NB4 (cell line): ENCODE data around the gene FNTB.

Source experiments
- TF ChIP-seq, protein P1 (sequence below): IDR thresholded peaks from one replicate; pipeline ENCODE4 v1.5.1; 2012; ENCODE audit warnings: low read depth, low read length
- TF ChIP-seq, protein P2 (sequence below): IDR thresholded peaks from 2 replicates; pipeline ENCODE4 v1.6.1; 2011; ENCODE audit warnings: low read depth, low read length

DNA sequence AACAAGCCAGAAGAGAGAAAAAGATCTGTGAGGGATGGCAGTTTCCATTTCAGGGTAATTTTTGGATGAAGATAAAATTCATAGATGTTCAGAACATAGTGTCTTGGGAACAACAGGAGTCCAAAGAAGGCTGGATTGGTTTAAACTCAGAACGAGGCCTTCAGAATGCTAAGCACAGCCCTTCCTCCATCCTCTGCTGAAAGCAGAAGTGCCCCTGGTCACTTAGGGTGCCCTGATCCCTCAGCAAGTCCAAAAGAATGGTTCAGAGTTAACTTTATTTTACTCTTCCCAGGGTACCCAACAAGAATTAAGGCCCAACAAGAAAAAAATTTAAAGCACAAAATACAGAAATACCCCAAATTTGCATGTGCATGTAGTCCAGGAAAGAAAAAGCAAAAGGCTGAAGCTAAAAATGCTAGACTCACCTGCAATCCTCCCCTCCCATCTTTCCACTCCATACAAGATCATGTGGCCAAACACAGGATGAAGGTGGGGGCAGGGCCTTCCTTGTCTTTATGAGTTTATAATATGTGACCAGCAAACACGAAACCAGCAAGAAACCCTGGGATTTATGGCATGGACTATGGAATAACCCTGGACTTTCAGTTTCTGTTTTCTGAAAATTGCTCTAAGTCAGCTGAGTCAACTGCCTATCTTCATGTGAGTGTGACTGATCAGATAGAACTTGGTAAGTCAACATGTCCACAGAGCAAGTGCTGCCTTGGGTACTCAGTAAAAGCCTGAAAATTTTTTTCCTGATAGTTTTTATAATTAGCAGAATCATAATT is 94.5 kb downstream of the FNTB start:
- TF ChIP-seq, protein P1, sequence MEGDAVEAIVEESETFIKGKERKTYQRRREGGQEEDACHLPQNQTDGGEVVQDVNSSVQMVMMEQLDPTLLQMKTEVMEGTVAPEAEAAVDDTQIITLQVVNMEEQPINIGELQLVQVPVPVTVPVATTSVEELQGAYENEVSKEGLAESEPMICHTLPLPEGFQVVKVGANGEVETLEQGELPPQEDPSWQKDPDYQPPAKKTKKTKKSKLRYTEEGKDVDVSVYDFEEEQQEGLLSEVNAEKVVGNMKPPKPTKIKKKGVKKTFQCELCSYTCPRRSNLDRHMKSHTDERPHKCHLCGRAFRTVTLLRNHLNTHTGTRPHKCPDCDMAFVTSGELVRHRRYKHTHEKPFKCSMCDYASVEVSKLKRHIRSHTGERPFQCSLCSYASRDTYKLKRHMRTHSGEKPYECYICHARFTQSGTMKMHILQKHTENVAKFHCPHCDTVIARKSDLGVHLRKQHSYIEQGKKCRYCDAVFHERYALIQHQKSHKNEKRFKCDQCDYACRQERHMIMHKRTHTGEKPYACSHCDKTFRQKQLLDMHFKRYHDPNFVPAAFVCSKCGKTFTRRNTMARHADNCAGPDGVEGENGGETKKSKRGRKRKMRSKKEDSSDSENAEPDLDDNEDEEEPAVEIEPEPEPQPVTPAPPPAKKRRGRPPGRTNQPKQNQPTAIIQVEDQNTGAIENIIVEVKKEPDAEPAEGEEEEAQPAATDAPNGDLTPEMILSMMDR: no peak
- TF ChIP-seq, protein P2, sequence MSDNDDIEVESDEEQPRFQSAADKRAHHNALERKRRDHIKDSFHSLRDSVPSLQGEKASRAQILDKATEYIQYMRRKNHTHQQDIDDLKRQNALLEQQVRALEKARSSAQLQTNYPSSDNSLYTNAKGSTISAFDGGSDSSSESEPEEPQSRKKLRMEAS: no peak
